Testis (tissue), 3 donors: ENCODE results near the gene DLG5. TPM values are rescaled to one million over a fixed set of nuclear protein-coding genes. Genes with fewer than 3 reads are reported as not detected.

Experiments used
- DNase-seq: peaks from one replicate; pipeline ENCODE4 v3.0.0-alpha.2; 2019
- H3K27ac ChIP-seq, 2 donors: fragments of 200-600 bp; sonication (generic); one replicate each; pipeline ENCODE4 v1.5.1; 2019
- H3K27me3 ChIP-seq: fragments of 200-600 bp; sonication (generic); one replicate; pipeline ENCODE4 v1.5.1; 2019
- H3K36me3 ChIP-seq: fragments of 200-600 bp; sonication (generic); one replicate; pipeline ENCODE4 v1.5.1; 2017; ENCODE audit warnings: low read depth; ENCODE audit errors: missing control alignments
- H3K4me1 ChIP-seq: fragments of 200-600 bp; sonication (generic); one replicate; pipeline ENCODE4 v1.5.1; 2019
- H3K4me3 ChIP-seq, 2 donors: fragments of 200-600 bp; sonication (generic); one replicate each; pipeline ENCODE4 v1.5.1; 2017 to 2019
- H3K9me3 ChIP-seq: fragments of 200-600 bp; sonication (generic); one replicate; pipeline ENCODE4 v1.5.1; 2017
- POLR2A ChIP-seq: fragments of 450-650 bp; IDR thresholded peaks from one replicate; pipeline ENCODE4 v1.6.1; 2017; ENCODE audit warnings: antibody characterized with exemption, mild to moderate bottlenecking, moderate library complexity
- WGBS, 2 donors: methylation state at CpG; one replicate each; pipeline ENCODE4 v1.1.5; 2018; 5-methylcytosine and 5-hydroxymethylcytosine counted together
- intact Hi-C: fragments of 100-400 bp; cut with DNase I; formaldehyde crosslinking; loops from one replicate; pipeline ENCODE4 v1.15.1; 2023; ENCODE audit warnings: low total_unique reads
- polyA plus RNA-seq: library from polyadenylated mRNA; stranded (reverse); fragments of 350-450 nt; fragmentation: Illumina TruSeq; extraction: RNeasy Lipid Tissue Mini Kit (QIAGEN cat#74804); gene quantifications from one replicate; pipeline ENCODE4 v1.2.3, GENCODE V29; 2014; ENCODE audit warnings: low read depth, low replicate concordance; ENCODE audit not compliant: insufficient read depth
- total RNA-seq, 2 donors: library from RNA; depleted of rRNA; stranded (reverse); fragments of >200 nt; gene quantifications; one replicate each; pipeline ENCODE4 v1.2.3, GENCODE V29; 2016
- TF ChIP-seq, protein P1 (sequence below), 3 experiments: fragments of 450-650 bp in 2 of 3; fragments of 200-600 bp in 1 of 3; sonication (generic) in 1 of 3; IDR thresholded peaks; one replicate each; pipeline ENCODE4 v1.5.1; 2016 to 2019; ENCODE audit warnings: antibody characterized with exemption in 3 of 3, mild to moderate bottlenecking in 2 of 3, moderate library complexity in 1 of 3

The DLG5 gene
- total and polyA plus RNA-seq, 3 donors from 2014 or later, result 26.9 to 54.8 (median 50.1) TPM

- H3K9me3 ChIP-seq, result no peaks in the 10 kb centered on the region
- 89 to 93% methylated on average over 17 to 23 of the region's 23 CpGs for WGBS, 2 donors
- no peak overlapping the region for H3K27ac ChIP-seq
- H3K4me1 ChIP-seq, result no peaks in the 10 kb centered on the region
- no peaks in the 10 kb centered on the region for H3K27me3 ChIP-seq
- TF ChIP-seq POLR2A, result no peak
- TF ChIP-seq, protein P1, sequence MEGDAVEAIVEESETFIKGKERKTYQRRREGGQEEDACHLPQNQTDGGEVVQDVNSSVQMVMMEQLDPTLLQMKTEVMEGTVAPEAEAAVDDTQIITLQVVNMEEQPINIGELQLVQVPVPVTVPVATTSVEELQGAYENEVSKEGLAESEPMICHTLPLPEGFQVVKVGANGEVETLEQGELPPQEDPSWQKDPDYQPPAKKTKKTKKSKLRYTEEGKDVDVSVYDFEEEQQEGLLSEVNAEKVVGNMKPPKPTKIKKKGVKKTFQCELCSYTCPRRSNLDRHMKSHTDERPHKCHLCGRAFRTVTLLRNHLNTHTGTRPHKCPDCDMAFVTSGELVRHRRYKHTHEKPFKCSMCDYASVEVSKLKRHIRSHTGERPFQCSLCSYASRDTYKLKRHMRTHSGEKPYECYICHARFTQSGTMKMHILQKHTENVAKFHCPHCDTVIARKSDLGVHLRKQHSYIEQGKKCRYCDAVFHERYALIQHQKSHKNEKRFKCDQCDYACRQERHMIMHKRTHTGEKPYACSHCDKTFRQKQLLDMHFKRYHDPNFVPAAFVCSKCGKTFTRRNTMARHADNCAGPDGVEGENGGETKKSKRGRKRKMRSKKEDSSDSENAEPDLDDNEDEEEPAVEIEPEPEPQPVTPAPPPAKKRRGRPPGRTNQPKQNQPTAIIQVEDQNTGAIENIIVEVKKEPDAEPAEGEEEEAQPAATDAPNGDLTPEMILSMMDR (IDR thresholded peaks at IDR 0.05), result no peak
- no peak overlapping the region for H3K4me3 ChIP-seq
- no peak for DNase-seq
- intact Hi-C loops, result no loop called here
- no peaks in the 10 kb centered on the region for H3K36me3 ChIP-seq
These were observed 114.6 kb downstream of the DLG5 start for GRCh38 chr10:77811831-77812430.

DNA sequence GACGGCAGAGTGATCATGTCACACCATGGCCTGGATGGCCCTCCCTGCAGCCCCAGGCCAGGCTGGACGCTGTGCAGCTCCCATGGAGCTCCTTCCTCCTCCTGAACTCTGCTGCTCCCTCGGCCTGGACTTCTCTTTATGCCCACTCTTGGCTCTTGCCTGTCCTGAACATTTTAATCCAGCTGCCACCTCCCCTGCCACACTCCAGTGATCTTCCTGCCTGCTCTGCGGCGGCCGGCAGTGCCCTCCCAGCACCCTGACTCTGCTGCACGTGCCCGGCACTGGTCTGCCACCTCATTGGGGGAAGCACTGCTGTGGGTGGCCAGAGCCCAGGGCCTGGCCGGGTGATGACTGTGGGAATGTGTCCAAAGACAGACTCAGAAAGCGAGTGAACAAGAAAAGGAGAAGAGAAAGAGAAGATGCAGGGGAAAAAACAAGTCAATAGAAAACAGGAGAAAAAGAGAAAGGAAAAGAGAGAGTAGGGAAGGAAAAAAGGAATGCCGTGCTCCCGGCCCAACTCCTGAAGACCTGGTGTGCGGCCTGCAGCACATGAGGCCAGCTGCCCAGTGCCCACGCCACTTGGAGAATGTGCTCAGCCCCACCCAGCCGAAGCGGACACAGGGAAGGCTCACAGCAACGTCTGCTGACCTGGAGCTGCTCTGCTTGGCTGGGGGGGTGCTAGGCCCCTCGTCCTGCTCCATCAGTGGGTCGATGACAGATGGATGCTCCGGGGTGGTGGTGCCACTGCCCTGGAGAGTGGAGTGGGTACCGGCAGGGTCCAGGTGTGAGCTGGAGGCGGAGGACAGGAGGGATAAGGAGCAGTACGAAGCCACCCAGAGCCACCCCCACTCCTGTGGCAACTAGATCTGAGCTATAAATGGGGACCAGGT is 115.9 kb downstream of the DLG5 start:
- Histone ChIP-seq H3K36me3 (no peaks in the 10 kb centered on the region), H3K9me3 (no peaks in the 10 kb centered on the region), H3K4me3 (no peak overlapping the region), H3K4me1 (no peaks in the 10 kb centered on the region), H3K27me3 (no peaks in the 10 kb centered on the region), H3K27ac (no peak overlapping the region)
- DNase-seq, result no peak
- TF ChIP-seq, protein P1 (IDR thresholded peaks at IDR 0.05), result no peak
- TF ChIP-seq POLR2A, result no peak
- intact Hi-C loops, result no loop called here
- 88% methylated on average over 16 to 23 of the region's 23 CpGs for WGBS, 2 donors

DNA sequence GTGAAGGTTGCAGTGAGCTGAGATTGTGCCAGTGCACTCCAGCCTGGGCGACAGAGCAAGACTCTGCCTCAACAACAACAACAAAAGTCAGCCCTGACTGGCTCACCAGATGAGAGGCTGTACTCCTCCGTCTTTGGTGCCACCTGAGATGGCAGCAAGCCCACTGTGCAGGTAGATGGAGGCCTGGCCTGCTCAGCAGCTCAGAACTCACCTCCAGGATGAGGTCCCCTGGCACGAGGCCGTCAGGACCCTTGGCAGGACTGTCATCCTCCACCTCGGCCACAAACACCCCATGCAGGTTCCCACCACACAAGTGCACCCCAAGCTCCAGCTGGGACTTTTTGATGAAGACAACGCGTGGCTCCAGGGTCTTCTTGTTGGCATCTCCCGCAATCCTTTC is 117.2 kb downstream of the DLG5 start:
- no peak overlapping the region for H3K4me3 ChIP-seq
- no peaks in the 10 kb centered on the region for H3K27me3 ChIP-seq
- intact Hi-C loops, result no loop called here
- TF ChIP-seq, protein P1 (IDR thresholded peaks at IDR 0.05), result no peak
- TF ChIP-seq POLR2A, result no peak
- no peak for DNase-seq
- no peaks in the 10 kb centered on the region for H3K4me1 ChIP-seq
- 93 to 96% methylated on average over 7 to 8 of the region's 8 CpGs for WGBS, 2 donors
- H3K27ac ChIP-seq, result no peak overlapping the region
- no peaks in the 10 kb centered on the region for H3K9me3 ChIP-seq
- no peaks in the 10 kb centered on the region for H3K36me3 ChIP-seq

DNA sequence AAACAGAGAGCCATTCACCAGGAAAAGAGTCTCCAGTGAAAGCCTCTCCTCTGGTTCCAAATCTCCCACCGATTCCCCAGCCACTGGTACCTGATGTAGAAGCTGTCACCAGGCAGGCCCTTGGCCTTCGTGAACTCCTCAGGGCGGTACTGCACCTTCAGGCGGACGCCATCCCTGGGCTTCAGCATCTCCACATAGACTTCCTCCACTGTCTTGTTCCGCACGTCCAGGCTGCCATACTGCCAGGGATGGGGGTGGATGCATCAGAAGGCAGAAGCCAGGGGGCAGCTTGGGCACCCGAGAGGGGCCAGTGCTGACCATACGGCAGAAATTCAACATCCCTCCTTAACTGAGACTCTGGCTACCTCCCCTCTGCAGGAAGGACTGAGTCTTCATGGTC is 118.8 kb downstream of the DLG5 start:
- no peaks in the 10 kb centered on the region for H3K9me3 ChIP-seq
- H3K4me3 ChIP-seq, result no peak overlapping the region
- WGBS, 2 donors, result 96% methylated on average over 7 to 9 of the region's 9 CpGs
- TF ChIP-seq POLR2A, result no peak
- TF ChIP-seq, protein P1 (IDR thresholded peaks at IDR 0.05), result no peak
- intact Hi-C loops, result no loop called here
- no peak overlapping the region for H3K27ac ChIP-seq
- H3K36me3 ChIP-seq, result no peaks in the 10 kb centered on the region
- no peak for DNase-seq
- no peaks in the 10 kb centered on the region for H3K27me3 ChIP-seq
- no peaks in the 10 kb centered on the region for H3K4me1 ChIP-seq
